Measurements from ENCODE around the gene CAPRIN1.

The CAPRIN1 gene

GRCh38 chr11:34098813-34099212 is 47.3 kb downstream of the CAPRIN1 start:
- DNase-seq, result no peak

GRCh38 chr11:34104680-34105078 is 53.1 kb downstream of the CAPRIN1 start:
- DNase-seq, result no peak

- DNase-seq, result peak; percentile 95
Measured at GRCh38 chr11:34105079-34105956, 53.8 kb downstream of the CAPRIN1 start, which contains the start of gene NAT10. Gene NAT10 (plus strand): TSS chr11:34105629. CDS start chr11:34108226, 2,597 bp downstream.

GRCh38 chr11:34105957-34106504 is 54.5 kb downstream of the CAPRIN1 start:
- no peak for DNase-seq

GRCh38 chr11:34111722-34112270 is 60.3 kb downstream of the CAPRIN1 start:
- no peak for DNase-seq

GRCh38 chr11:34114014-34114413 is 62.5 kb downstream of the CAPRIN1 start:
- DNase-seq, result no peak

GRCh38 chr11:34114471-34114870 is 62.9 kb downstream of the CAPRIN1 start:
- no peak for DNase-seq

- DNase-seq, result no peak
Measured at GRCh38 chr11:34120651-34121050, 69.1 kb downstream of the CAPRIN1 start.

- no peak for DNase-seq
Measured at GRCh38 chr11:34124885-34125668, 73.5 kb downstream of the CAPRIN1 start.

GRCh38 chr11:34126959-34127848 is 75.7 kb downstream of the CAPRIN1 start:
- DNase-seq, result no peak

- no peak for DNase-seq
Measured at GRCh38 chr11:34128824-34129223, 77.3 kb downstream of the CAPRIN1 start.

GRCh38 chr11:34132261-34132965 is 80.9 kb downstream of the CAPRIN1 start:
- DNase-seq, result no peak

- no peak for DNase-seq
Measured at GRCh38 chr11:34134765-34135164, 83.2 kb downstream of the CAPRIN1 start.

- DNase-seq, result no peak
Measured at GRCh38 chr11:34135439-34135838, 83.9 kb downstream of the CAPRIN1 start.

GRCh38 chr11:34136420-34136819 is 84.9 kb downstream of the CAPRIN1 start:
- DNase-seq, result no peak

GRCh38 chr11:34139346-34139745 is 87.8 kb downstream of the CAPRIN1 start:
- DNase-seq, result no peak

GRCh38 chr11:34140149-34140548 is 88.6 kb downstream of the CAPRIN1 start:
- no peak for DNase-seq

- DNase-seq, result no peak
Measured at GRCh38 chr11:34143048-34143447, 91.5 kb downstream of the CAPRIN1 start.

- no peak for DNase-seq
Measured at GRCh38 chr11:34145073-34145472, 93.5 kb downstream of the CAPRIN1 start.

GRCh38 chr11:34145847-34146381 is 94.4 kb downstream of the CAPRIN1 start:
- no peak for DNase-seq

- no peak for DNase-seq
Measured at GRCh38 chr11:34146411-34146810, 94.9 kb downstream of the CAPRIN1 start.

Measured in NCI-H2029 treated with DMSO at 0.1 percent for 48 hours (cell line).